Hepatocyte (in vitro differentiated cells): ENCODE measurements around the gene SPATA32.

ENCODE experiments used
- CTCF ChIP-seq: fragments of 200-600 bp; sonication (generic); IDR thresholded peaks from 2 replicates; pipeline ENCODE4 v1.5.1; 2016; ENCODE audit warnings: antibody characterized with exemption, mild to moderate bottlenecking; ENCODE audit not compliant: poor library complexity
- EZH2 ChIP-seq: fragments of 200-600 bp; sonication (generic); IDR thresholded peaks from 2 replicates; pipeline ENCODE4 v1.6.1; 2016; ENCODE audit warnings: antibody characterized with exemption, mild to moderate bottlenecking, borderline replicate concordance
- EZH2phosphoT487 ChIP-seq: fragments of 200-600 bp; sonication (generic); IDR thresholded peaks from one replicate; pipeline ENCODE4 v1.6.1; 2018; ENCODE audit warnings: antibody characterized with exemption, mild to moderate bottlenecking, low read depth, moderate library complexity; ENCODE audit not compliant: unreplicated experiment, severe bottlenecking

GRCh38 chr17:45306094-45306493 is 44.2 kb upstream of the SPATA32 start:
- TF ChIP-seq EZH2: no peak
- no peak for TF ChIP-seq CTCF
- no peak for TF ChIP-seq EZH2phosphoT487
